ENCODE results near the gene MYO7A.

The MYO7A gene

DNA sequence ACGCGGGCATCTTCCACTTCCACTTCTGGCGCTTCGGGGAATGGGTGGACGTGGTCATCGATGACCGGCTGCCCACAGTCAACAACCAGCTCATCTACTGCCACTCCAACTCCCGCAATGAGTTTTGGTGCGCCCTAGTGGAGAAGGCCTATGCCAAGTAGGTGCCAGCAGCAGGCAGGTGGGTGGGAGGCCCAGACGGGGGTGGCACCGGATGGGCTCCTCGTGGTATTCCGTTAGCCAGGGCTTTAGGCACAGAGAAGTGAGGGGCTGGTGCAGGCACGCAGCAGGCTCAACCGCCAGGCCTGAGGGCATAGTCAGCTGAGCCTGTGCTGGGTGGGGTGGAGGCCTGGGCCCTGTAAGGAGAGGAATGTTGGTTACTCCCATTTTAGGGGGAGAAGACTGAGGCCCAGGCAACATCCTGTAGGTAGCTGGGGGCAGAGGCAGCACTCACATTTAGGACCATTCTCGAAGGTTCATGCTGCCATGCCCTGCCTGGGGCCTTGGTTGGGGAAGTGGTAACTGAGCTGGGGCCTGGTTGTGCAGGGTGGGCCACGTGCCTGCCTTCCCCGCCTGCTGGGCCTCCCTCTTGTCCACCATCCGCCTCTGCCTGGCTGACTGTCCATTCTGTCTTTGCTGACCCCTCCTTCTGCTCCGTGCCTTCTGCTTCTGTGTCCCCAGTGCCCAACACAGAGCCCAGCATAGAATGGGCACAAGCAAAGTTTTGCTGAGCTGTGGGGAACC, 15.2 kb upstream of the MYO7A start:
- DNase-seq: no peak

DNA sequence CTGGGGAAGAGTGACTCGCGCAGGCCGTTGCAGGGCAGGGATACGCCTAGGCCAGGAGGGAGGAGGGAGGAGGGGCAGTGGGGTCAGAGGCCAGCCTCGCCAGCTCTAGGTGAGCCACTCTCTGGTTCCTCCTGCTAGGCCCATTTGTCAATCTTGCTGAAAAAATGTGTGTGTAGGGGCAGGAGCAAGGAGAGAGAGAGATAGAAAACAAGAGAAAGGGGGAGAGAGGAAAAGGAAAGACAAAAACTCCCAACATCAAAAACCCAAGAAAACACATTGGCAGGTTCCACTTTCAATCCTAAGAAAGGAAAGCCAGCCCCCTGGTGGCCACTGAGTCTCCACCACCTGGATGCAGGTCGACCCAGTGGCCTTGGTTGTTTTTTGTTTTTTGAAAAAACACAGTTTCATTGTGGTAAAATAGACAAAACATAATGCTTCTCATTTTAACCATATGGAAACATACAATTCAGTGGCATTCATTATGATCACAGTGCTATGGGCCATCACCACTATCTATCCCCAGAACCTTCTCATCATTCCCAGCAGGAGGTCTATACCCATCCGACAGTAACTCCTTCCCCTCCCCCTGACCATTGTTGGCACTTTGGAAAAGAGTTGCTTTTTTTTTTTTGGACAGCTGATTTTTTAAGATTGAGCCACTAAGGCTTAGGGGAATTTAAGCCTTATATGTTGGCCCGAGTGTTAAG, 14.5 kb upstream of the MYO7A start:
- no peak for DNase-seq

DNA sequence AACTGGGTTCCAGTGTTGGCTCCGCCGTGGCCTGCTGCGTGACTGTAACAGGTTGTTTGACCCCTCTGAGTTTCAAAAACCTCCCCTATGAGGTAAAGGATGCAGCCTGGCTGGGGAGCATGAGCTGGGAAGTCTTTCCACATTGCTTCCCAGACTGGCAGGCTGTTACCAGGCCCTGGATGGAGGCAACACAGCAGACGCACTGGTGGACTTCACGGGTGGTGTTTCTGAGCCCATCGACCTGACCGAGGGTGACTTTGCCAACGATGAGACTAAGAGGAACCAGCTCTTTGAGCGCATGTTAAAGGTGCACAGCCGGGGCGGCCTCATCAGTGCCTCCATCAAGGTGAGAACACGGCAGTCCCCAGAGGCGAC, 14.0 kb upstream of the MYO7A start:
- DNase-seq: no peak

DNA sequence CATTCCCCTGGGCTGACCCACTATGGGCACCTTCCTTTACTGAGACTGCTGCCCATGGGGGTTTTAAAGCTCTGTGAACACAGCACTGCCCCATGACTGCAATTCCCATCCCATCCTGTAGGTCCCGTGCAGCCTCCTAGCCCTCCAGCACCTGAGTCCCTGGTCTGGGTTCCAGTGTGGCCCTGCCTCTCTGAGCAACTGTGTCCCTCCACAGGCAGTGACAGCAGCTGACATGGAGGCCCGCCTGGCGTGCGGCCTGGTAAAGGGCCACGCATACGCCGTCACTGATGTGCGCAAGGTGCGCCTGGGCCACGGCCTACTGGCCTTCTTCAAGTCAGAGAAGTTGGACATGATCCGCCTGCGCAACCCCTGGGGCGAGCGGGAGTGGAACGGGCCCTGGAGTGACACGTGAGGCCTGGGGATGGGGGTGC, 12.8 kb upstream of the MYO7A start:
- DNase-seq: no peak

DNA sequence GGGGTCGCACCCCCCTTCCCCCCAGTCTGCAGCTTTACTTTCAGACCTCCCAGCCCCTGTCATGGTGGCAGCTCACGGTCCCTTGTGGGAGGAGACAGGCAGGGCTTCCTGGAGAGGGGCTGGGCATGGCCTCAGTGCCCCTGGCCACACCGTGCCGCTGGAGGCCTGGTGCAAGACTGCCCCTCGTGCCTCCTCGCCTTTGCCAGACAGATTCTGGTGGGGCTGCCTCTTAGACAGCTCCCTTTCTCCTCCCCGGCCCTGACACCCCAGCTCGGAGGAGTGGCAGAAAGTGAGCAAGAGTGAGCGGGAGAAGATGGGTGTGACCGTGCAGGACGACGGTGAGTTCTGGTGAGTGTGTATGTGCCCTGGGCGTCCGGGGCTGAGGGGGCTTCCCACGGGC, 12.1 kb upstream of the MYO7A start:
- no peak for DNase-seq

DNA sequence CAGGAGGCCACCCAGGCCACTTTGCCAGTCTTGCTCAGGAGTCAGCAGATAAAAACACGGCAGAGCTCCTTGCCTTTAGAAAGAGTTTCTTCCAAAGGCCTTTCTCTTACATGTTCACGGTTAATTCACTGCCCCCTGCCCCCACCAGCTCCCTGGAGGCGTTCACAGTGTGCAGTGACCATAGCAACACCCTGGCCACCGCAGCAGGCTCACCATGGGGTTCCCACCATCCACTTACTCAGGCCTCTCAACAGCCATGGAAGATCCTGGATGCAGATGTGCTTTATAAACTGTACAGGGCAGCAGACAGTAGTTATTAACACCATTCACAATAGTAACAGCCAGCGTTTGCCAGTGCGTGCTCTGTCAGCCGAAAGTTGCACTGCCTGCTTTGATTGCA, 10.6 kb upstream of the MYO7A start:
- DNase-seq: no peak

DNA sequence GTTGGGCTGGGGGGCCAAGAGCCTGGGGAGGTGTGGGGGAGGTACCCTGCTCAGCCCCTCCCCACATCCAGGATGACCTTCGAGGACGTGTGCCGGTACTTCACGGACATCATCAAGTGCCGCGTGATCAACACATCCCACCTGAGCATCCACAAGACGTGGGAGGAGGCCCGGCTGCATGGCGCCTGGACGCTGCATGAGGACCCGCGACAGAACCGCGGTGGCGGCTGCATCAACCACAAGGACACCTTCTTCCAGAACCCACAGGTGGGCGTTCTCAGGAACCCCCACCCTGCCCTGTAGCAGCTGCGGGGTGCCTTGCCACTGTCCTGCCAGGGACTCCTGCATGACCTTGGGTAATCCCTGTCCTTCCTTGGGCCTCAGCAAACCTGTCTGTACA, 10.0 kb upstream of the MYO7A start:
- DNase-seq: no peak

DNA sequence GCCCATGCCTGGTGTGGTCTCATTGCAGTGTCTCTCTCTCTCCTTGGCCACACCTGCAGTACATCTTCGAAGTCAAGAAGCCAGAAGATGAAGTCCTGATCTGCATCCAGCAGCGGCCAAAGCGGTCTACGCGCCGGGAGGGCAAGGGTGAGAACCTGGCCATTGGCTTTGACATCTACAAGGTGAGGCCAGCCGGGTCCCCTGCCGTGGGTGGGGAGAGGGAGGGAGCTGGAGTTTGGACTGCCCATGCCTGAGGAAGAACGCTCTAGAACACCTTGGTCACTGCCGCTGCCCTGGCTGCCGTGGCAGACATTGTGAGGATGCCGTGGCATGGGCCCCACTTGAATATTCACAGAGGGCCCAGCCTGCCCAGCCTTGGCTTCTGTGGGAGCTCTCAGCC, 9.1 kb upstream of the MYO7A start:
- no peak for DNase-seq

DNA sequence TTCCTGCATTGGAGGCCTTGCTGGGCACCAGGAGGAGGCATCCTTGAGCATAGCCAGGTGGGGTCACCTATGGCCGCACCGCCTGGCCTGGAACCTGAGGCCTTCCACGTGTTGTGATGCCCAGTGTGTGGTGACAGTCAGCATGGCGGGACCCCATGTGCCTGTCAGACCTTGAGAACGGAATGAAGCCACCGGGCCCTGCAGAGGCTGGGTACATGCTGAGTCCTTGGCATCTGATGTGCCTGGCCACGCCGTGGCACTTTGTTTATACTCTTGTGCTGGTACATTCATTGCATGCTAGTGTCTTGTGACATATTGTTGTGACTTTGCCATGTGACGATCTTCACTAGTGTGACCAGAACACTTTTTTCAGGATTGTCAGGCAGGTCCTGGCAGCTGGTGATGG, 8.5 kb upstream of the MYO7A start:
- DNase-seq: no peak

DNA sequence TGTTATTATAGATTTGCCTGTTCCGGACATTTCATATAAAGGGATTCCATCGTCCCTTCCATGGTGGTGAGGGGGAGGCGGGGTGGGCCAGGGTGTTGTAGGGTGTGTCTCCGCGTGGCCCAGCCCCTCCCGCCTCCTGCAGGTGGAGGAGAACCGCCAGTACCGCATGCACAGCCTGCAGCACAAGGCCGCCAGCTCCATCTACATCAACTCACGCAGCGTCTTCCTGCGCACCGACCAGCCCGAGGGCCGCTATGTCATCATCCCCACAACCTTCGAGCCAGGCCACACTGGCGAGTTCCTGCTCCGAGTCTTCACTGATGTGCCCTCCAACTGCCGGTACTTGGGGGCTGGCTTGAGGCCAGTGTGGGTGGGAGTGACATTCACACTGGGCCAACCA, 7.5 kb upstream of the MYO7A start:
- no peak for DNase-seq

DNA sequence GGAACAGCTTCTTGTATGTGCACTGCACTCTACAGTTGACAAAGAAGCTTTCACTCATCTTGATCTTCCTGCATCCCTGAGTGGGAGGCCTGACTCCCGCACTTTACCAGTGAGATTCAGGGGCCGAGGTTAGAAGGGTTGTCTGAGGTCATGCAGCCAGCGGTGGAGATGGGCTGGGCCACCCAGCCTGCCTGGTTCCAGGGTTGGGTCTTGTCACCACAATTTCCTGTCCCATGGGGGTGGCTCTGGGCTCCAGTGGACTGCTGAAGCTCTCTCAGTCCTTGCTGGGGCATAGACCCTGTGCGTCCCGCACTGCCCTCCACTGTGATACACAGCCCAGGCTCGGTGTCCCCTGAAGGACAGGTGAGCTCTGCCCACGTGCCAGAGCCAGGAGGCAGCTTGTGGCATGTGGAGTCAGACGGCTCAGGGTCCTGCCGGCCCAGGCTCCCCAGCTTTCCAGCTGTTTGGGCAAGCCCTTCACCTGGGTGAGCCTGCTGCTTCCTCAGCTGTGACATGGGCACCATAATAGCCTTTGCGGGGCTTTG, 6.9 kb upstream of the MYO7A start:
- DNase-seq: no peak

DNA sequence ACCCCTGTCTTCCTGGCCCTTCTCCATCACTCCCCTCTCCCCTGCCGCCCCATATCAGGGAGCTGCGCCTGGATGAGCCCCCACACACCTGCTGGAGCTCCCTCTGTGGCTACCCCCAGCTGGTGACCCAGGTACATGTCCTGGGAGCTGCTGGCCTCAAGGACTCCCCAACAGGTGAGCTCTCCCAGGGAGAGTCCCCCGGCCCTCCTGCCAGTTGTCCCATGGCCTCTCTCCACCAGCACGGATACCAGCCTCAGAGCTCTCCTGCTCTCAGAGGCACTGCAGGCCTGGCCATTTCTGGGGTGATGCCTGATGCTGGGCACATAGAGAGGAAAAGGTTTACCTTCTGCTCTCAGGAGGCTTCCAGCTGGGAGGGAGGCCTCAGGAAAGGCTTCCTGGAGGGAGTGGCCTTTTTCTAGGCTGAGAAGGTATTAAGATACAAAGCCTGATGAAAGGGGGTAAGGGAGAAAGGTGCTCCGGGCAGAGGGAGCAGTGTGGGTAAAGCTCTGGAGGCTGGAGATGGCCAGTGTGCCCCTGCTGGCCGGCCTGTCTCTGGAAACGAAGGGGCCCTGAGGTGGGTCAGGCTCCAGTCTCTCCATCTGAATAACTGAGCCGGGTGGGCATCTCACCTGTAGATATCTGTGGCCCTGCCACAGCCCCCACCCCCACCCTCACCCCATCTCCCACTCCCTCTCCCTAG, 6.0 kb upstream of the MYO7A start:
- DNase-seq: no peak

DNA sequence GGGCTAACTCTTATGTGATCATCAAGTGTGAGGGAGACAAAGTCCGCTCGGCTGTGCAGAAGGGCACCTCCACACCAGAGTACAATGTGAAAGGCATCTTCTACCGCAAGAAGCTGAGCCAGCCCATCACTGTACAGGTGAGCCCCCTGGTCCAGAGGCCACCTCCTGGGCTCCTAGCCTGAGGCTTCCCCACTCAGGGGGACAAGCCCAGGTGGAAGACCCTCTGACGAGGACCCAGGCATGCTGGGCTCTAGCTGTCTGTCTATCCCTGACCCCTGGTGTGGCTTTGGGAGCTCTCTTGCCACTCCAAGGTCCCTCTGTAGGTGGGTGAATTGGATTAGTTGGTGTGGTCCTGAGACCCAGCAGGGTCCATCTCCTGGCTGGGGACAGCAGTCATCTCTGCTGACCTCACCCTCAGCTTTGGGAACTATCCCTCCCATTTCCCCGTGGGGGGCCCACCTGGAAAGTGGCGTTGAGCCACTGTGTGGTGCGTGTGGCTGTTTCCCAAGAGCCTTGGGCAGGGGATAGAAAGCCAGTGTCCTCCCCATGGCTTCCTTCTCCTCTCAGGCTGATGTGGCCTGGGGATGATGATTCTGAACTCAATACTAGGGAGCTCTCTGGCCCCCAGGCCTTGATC, 5.4 kb upstream of the MYO7A start:
- no peak for DNase-seq

DNA sequence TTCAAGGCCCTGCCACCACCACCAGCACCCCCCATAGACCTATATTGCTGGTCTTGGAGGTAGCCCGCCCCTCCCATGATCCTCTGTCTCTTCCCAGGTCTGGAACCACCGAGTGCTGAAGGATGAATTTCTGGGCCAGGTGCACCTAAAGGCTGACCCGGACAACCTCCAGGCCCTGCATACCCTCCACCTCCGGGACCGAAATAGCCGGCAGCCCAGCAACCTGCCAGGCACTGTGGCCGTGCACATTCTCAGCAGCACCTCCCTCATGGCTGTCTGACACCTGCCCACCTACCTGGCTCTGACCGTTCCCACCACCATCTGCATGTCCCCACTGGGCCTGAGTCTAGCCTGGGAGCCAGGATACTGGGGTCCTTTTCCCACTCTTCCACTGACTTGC, 4.5 kb upstream of the MYO7A start:
- DNase-seq: no peak

DNA sequence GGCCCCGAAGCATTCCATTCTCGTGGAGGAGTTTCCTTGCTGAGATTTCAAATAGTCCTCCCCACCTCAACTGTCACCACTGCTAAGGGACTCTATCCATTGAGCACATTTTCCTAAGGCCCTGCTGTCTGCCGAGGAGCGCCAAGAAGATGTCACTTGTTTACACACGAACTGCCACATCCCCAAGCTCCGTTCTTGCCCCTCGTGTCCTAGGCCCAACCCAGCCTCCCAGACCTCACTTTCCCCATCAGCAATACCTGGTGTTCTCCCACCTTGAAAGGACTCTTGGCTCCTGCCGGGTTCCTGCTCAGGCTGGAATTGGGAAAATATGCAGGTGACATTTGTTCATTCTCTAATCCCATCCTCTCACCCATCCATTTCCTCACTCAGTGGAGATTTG, 4.0 kb upstream of the MYO7A start:
- no peak for DNase-seq

DNA sequence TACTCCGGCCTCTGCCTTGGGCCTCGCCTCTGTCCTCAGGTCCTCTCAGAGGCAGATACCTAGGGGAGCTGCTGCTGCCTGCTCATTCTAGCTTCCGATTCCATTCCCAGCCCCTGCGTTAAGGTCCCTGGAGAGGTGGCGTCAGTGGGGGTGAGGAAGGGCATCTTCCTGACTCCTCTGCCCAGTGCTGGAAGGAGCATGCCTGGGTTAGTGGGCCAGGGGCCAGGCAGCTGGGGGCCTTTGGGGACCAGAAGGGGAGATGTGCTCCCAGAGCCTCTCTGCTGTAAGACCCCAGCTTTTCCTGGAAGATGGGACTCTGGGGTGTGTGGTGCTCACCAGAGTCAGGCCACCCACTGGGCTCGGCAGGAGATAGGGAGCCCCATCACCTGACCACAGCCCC, 3.6 kb upstream of the MYO7A start:
- DNase-seq: no peak

DNA sequence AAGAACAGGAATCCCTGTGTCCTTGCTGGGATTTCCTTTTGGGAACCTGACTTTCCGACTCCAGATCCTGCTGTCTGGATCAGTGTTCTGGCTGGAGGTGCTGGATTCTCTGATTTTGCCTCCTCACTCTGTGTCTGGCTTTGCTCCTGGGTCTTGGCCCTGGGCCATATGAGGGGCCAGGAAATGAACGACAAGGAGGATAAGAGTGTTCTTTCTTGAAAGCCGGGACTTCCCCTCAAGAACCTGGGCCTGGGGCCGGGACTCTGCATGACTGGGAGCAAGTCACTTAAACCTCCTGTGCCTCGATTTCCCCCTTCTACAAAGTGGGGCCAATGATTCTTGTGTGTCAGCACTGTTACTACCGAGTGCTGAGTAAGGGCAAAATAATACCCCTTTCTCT, 2.9 kb upstream of the MYO7A start:
- DNase-seq: no peak

DNA sequence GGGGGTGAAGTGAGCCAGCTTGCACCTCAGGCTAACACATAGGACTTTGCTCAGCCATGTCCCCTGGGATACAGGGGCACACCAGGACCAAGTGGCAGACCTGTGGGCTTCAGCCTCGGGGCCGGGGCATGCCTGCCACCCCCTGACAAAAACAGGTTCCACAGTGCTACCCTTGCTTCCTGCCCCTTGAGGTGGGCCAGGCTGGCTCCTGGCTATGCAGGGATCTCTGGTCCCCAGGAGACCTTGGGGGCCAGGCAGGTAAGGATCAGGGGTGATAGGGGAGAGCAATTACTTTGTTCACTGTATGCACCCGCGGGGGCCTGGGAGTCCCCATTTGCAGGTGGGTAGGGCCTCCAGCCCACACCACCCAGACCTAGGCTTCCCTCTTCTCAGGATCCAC, 2.4 kb upstream of the MYO7A start:
- DNase-seq: no peak

DNA sequence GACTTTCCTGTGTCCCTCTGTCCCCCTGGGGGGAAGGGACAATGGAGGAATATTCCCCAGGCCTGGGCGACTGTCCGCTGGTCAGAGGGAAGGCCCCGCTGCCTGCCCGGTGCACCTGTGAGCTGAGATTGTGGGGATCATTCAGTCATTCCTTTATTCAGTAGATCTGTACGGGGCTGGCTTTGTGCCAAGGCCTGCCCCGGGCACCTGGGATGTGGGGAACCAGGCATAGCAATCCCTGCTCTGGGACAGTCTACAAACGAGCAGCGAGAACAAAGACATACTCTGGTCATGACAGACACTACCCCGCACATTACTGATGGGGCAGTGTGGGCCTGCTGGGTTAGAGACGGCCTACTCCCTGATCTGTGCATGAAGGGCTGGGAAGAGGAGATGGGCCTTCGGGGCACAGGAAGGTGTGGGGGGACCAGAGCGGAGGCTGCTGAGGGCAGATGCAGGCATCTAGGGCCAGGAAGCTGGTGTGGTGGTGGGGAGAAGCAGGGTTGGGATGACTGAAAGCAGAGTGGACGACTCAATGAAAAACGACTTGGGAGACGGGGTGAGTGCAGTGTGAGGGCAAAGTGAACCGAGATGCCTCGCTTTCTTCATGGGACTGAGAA, 1.8 kb upstream of the MYO7A start:
- no peak for DNase-seq

DNA sequence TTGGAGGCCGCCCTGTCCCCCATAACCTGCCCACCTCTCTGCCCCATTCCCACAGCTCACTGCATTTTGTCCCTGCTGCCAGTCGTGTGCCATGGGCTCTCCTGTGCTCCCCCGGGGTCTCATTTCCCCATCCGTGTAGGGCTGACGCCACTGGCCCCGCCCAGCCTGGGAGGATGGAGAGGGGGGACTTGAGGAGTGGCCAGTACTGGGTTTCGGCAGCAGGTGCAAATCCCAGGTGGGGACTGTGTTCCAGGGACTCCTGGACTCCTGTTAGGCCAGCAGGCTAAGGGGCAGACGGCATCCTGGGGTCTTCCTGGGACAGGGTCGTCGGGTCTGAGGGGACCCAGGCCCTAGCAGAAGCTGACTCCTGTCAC, 1.2 kb upstream of the MYO7A start:
- DNase-seq: no peak

DNA sequence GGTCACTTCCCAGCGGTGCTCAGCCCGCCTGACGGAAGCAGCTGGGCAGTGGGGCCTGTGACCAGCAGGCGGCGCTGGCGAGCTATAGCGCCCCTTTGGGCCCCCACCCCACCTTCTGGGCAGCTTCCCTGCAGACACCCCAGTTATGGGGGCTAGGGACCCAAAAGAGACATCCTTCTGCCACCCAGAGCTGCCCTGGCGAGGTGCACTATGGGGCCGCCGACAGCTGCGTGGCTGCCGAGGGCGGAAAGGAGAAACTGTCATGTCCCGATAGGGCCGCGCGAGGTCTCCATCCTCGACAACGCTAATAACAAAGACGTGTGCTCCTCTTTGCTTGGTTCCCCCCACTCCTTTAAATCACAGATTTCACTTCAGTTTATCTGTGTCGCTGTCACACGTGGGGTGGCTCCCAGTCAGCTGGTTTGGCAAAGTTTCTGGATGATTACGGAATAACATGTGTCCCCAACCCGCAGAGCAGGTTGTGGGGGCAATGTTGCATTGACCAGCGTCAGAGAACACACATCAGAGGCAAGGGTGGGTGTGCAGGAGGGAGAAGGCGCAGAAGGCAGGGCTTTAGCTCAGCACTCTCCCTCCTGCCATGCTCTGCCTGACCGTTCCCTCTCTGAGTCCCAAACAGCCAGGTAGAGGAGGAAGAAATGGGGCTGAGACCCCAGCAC, 673 bp upstream of the MYO7A start:
- DNase-seq: peak; percentile 72

DNA sequence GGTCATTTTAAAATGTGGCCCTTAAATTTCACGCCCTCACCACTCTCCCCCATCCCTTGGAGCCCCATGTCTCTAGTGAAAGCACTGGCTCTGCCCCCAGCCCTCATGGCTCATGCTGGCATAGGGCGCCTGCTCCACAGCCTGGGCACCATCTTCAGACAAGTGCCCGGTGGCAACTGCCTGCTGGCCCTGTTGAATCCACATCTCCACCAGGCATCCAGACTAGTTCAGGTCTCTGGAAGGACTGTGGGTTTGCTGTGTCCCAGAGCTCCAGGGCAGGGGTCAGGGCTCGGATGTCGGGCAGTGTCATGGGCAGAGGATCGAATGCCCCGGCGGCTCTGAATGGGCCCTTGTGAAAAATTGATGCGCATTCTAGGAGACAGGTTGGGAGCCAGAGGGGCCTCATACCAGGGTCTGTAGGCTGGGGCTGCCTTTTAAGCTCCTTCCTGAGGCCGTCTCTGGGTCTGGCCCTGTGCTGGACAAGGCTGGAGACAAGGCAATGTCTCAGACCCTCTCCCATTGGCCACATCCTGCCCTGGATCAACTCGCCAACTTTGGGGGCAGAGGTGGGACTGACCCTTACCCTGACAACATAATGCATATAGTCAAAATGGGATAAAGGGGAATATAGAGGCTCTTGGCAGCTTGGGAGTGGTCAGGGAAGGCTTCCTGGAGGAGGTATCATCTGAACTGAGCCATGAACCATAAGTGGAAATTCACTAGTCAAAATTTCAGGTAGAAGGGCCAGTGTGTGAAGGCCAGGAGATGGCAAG, 1.2 kb downstream of the MYO7A start:
- no peak for DNase-seq
